NCI-H774 (cell line): ENCODE data around the gene DAAM1.

Source experiments
- DNase-seq: peaks from one replicate; lab custom pipeline; 2025; lab: John Stamatoyannopoulos, UW

DAAM1 gene

GRCh38 chr14:59341858-59342477 is 153.5 kb downstream of the DAAM1 start:
- DNase-seq = no peak

GRCh38 chr14:59342516-59343484 is 154.3 kb downstream of the DAAM1 start:
- DNase-seq = no peak

- no peak for DNase-seq
Measured at GRCh38 chr14:59343585-59343984, 155.1 kb downstream of the DAAM1 start.

- no peak for DNase-seq
Measured at GRCh38 chr14:59344016-59344415, 155.5 kb downstream of the DAAM1 start.

GRCh38 chr14:59344691-59345455 is 156.4 kb downstream of the DAAM1 start:
- DNase-seq = no peak

- no peak for DNase-seq
Measured at GRCh38 chr14:59346329-59346728, 157.9 kb downstream of the DAAM1 start.

- DNase-seq = no peak
Measured at GRCh38 chr14:59346796-59347510, 158.5 kb downstream of the DAAM1 start.

GRCh38 chr14:59347511-59347900 is 159.0 kb downstream of the DAAM1 start:
- no peak for DNase-seq

GRCh38 chr14:59347915-59348314 is 159.4 kb downstream of the DAAM1 start:
- DNase-seq = no peak

GRCh38 chr14:59349258-59349701 is 160.8 kb downstream of the DAAM1 start:
- DNase-seq = no peak

GRCh38 chr14:59352961-59353360 is 164.5 kb downstream of the DAAM1 start:
- DNase-seq = no peak

GRCh38 chr14:59354666-59355065 is 166.2 kb downstream of the DAAM1 start:
- no peak for DNase-seq

GRCh38 chr14:59355091-59355490 is 166.6 kb downstream of the DAAM1 start:
- no peak for DNase-seq

GRCh38 chr14:59356312-59356711 is 167.8 kb downstream of the DAAM1 start:
- peak; percentile 53 for DNase-seq

GRCh38 chr14:59356767-59357166 is 168.3 kb downstream of the DAAM1 start:
- DNase-seq = no peak

- DNase-seq = no peak
Measured at GRCh38 chr14:59358102-59358501, 169.6 kb downstream of the DAAM1 start.

- no peak for DNase-seq
Measured at GRCh38 chr14:59358784-59359183, 170.3 kb downstream of the DAAM1 start.

- no peak for DNase-seq
Measured at GRCh38 chr14:59359431-59360124, 171.1 kb downstream of the DAAM1 start.

GRCh38 chr14:59360233-59360632 is 171.8 kb downstream of the DAAM1 start:
- no peak for DNase-seq

- peak; percentile 57 for DNase-seq
Measured at GRCh38 chr14:59360923-59361794, 172.7 kb downstream of the DAAM1 start.
